T47D (cell line): ENCODE data around the gene AADAT.
"Not testable (repeated sequence)": the region's sequence is repeated elsewhere in the genome, so short reads cannot be mapped to it uniquely, and the experiment has no call there.

Experiments
- DNase-seq, 2 experiments: peaks; one replicate each; pipeline versions ENCODE4 v3.0.0 to v3.0.0-alpha.2; 2011 to 2012; ENCODE audit warnings: low read depth in 1 of 2, low spot score in 1 of 2
- JUND ChIP-seq: IDR thresholded peaks from 2 replicates; pipeline ENCODE4 v1.6.1; 2012; ENCODE audit warnings: low read depth
- in situ Hi-C: cut with HindIII; loops from 2 replicates; pipeline ENCODE4 v1.10.0; 2016; ENCODE audit warnings: low sequenced_read_pairs, low pct_unique_long_range_greater_than_20kb

AADAT gene

GRCh38 chr4:170110285-170110672 lies 20.5 kb upstream of the AADAT start:
- no peak for TF ChIP-seq JUND
- in situ Hi-C loops, result no loop called here
- DNase-seq, result no peak

- no peak for TF ChIP-seq JUND
- in situ Hi-C loops, result no loop called here
- no peak for DNase-seq
Measured at GRCh38 chr4:170109586-170110284, 20.0 kb upstream of the AADAT start.

GRCh38 chr4:170106900-170107299 lies 17.1 kb upstream of the AADAT start:
- in situ Hi-C loops, result no loop called here
- DNase-seq, result no peak
- TF ChIP-seq JUND, result no peak

GRCh38 chr4:170102426-170102825 lies 12.7 kb upstream of the AADAT start:
- in situ Hi-C loops, result no loop called here
- DNase-seq, result no peak
- no peak for TF ChIP-seq JUND

- DNase-seq, in situ Hi-C loops: not testable (repeated sequence)
Measured at GRCh38 chr4:170098171-170098570, 8.4 kb upstream of the AADAT start.

GRCh38 chr4:170097681-170098080 lies 7.9 kb upstream of the AADAT start:
- no peak for TF ChIP-seq JUND
- in situ Hi-C loops, result no loop called here
- DNase-seq, result no peak

GRCh38 chr4:170093973-170094535 lies 4.3 kb upstream of the AADAT start:
- no peak for DNase-seq
- in situ Hi-C loops, result no loop called here
- TF ChIP-seq JUND, result no peak

GRCh38 chr4:170091069-170091696 lies 1.4 kb upstream of the AADAT start:
- in situ Hi-C loops, result no loop called here
- no peak for DNase-seq
- TF ChIP-seq JUND, result no peak

- DNase-seq, result no peak
- in situ Hi-C loops, result no loop called here
- TF ChIP-seq JUND, result no peak
Measured at GRCh38 chr4:170090352-170091052, 746 bp upstream of the AADAT start.

- no peak for TF ChIP-seq JUND
- no peak for DNase-seq
- in situ Hi-C loops, result no loop called here
Measured at GRCh38 chr4:170089274-170089667, 485 bp downstream of the AADAT start.

- no peak for TF ChIP-seq JUND
- in situ Hi-C loops, result no loop called here
- no peak for DNase-seq
Measured at GRCh38 chr4:170088716-170089115, 1.0 kb downstream of the AADAT start.

- TF ChIP-seq JUND, result no peak
- DNase-seq, result no peak
- in situ Hi-C loops, result no loop called here
Measured at GRCh38 chr4:170087163-170087700, 2.5 kb downstream of the AADAT start.

- in situ Hi-C loops, result no loop called here
- DNase-seq, result no peak
- TF ChIP-seq JUND, result no peak
Measured at GRCh38 chr4:170083541-170083940, 6.2 kb downstream of the AADAT start.
